Measurements from ENCODE around the gene GNA14. TPM values are rescaled to one million over a fixed set of nuclear protein-coding genes. Genes with fewer than 3 reads are reported as not detected.
"Not testable (repeated sequence)": the region's sequence is repeated elsewhere in the genome, so short reads cannot be mapped to it uniquely, and the experiment has no call there.

GNA14 gene
- polyA plus RNA-seq, 3 donors = 15.1 to 16.7 (median 16.0) TPM

GRCh38 chr9:77422969-77423368 lies 225.2 kb downstream of the GNA14 start:
- no peak for DNase-seq (ENCODE audit: low read depth in 3 of 3, low spot score in 2 of 3)

- no peak for DNase-seq (ENCODE audit: low read depth in 3 of 3, low spot score in 2 of 3)
These were observed 226.4 kb downstream of the GNA14 start for GRCh38 chr9:77421506-77422265.

GRCh38 chr9:77420641-77421040 lies 227.5 kb downstream of the GNA14 start:
- DNase-seq (ENCODE audit: low read depth in 3 of 3, low spot score in 2 of 3) = no peak

- no peak for DNase-seq (ENCODE audit: low read depth in 3 of 3, low spot score in 2 of 3)
These were observed 229.9 kb downstream of the GNA14 start for GRCh38 chr9:77418226-77418625.

GRCh38 chr9:77417566-77417965 lies 230.6 kb downstream of the GNA14 start:
- DNase-seq (ENCODE audit: low read depth in 3 of 3, low spot score in 2 of 3) = no peak

GRCh38 chr9:77408521-77408920 lies 239.6 kb downstream of the GNA14 start:
- not testable (repeated sequence) for DNase-seq (ENCODE audit: low read depth in 3 of 3, low spot score in 2 of 3)

GRCh38 chr9:77403239-77403638 lies 244.9 kb downstream of the GNA14 start:
- DNase-seq (ENCODE audit: low read depth in 3 of 3, low spot score in 2 of 3) = no peak

GRCh38 chr9:77402286-77402685 lies 245.8 kb downstream of the GNA14 start:
- no peak for DNase-seq (ENCODE audit: low read depth in 3 of 3, low spot score in 2 of 3)

GRCh38 chr9:77399964-77400363 lies 248.2 kb downstream of the GNA14 start:
- DNase-seq (ENCODE audit: low read depth in 3 of 3, low spot score in 2 of 3) = no peak

- not testable (repeated sequence) for DNase-seq (ENCODE audit: low read depth in 3 of 3, low spot score in 2 of 3)
These were observed 249.5 kb downstream of the GNA14 start for GRCh38 chr9:77398581-77398980.

GRCh38 chr9:77392328-77392727 lies 255.8 kb downstream of the GNA14 start:
- no peak for DNase-seq (ENCODE audit: low read depth in 3 of 3, low spot score in 2 of 3)

GRCh38 chr9:77391834-77392233 lies 256.3 kb downstream of the GNA14 start:
- DNase-seq (ENCODE audit: low read depth in 3 of 3, low spot score in 2 of 3) = no peak

- DNase-seq (ENCODE audit: low read depth in 3 of 3, low spot score in 2 of 3) = no peak
These were observed 261.9 kb downstream of the GNA14 start for GRCh38 chr9:77386187-77386586.

- no peak for DNase-seq (ENCODE audit: low read depth in 3 of 3, low spot score in 2 of 3)
These were observed 263.7 kb downstream of the GNA14 start for GRCh38 chr9:77384406-77384805.

- DNase-seq (ENCODE audit: low read depth in 3 of 3, low spot score in 2 of 3) = no peak
These were observed 272.1 kb downstream of the GNA14 start for GRCh38 chr9:77375956-77376532.

- no peak for DNase-seq (ENCODE audit: low read depth in 3 of 3, low spot score in 2 of 3)
These were observed 273.9 kb downstream of the GNA14 start for GRCh38 chr9:77374266-77374665.
